ENCODE data around the gene TXNDC11. TPM values are rescaled to one million over a fixed set of nuclear protein-coding genes. Genes with fewer than 3 reads are reported as not detected.
A peak's percentile ranks its signal among the peaks of the same experiment; 100 is the strongest.

TXNDC11 gene
- total RNA-seq, 4 donors from 2014 or later: 27.7 to 47.8 (median 40.0) TPM

DNA sequence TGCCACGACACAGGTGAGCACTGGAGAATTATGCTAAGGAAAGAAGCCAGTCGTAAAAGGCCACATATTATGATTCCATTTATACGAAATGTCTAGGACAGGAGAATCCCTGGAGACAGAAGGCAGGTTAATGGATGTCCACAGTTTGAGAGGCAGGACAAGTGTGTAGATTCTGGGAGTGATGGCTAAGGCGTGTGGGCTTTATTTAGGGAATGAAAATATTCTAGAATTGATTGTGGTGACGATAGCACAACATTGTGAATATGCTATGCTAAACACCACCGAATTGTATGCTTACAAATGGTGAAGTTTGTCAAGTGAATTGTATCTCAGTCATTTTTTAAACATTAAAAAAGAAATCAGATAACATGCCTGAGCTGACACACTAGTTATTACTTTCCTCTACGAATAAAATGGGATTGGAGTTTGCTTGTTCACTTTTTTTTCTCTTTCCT lies 5.3 kb upstream of the TXNDC11 start:
- WGBS, 2 donors: 80 to 85% methylated on average over 7 of the region's 7 CpGs
- H3K4me3 ChIP-seq (ENCODE audit: low read depth, poor library complexity, severe bottlenecking): no peak overlapping the region
- DNase-seq (ENCODE audit: low spot score in 2 of 2): no peak
- intact Hi-C loops (cut with DNase I; ENCODE audit: low total_unique reads): no loop called here
- TF ChIP-seq, protein P1, sequence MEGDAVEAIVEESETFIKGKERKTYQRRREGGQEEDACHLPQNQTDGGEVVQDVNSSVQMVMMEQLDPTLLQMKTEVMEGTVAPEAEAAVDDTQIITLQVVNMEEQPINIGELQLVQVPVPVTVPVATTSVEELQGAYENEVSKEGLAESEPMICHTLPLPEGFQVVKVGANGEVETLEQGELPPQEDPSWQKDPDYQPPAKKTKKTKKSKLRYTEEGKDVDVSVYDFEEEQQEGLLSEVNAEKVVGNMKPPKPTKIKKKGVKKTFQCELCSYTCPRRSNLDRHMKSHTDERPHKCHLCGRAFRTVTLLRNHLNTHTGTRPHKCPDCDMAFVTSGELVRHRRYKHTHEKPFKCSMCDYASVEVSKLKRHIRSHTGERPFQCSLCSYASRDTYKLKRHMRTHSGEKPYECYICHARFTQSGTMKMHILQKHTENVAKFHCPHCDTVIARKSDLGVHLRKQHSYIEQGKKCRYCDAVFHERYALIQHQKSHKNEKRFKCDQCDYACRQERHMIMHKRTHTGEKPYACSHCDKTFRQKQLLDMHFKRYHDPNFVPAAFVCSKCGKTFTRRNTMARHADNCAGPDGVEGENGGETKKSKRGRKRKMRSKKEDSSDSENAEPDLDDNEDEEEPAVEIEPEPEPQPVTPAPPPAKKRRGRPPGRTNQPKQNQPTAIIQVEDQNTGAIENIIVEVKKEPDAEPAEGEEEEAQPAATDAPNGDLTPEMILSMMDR (IDR thresholded peaks at IDR 0.05): no peak
- TF ChIP-seq POLR2A (IDR thresholded peaks at IDR 0.05): no peak

DNA sequence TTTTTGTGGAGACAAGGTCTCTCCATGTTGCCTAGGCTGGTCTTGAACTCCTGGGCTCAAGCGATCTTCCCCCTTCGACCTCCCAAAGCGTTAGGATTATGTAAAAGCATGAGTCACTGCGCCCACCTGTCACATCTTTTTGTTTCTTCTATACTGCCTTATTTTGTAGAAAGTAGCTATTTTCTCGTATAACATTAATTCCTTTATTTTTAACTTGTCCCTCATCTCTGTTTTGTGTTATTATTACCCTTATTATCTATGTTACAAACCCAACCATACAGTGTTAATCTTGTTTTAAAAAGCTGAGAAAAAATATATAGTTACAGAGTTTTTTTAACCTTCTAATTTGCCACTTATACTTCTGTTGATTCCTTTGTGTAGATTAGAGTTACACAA lies 1.4 kb upstream of the TXNDC11 start:
- intact Hi-C loops (cut with DNase I; ENCODE audit: low total_unique reads): no loop called here
- 94 to 95% methylated on average over 5 of the region's 5 CpGs for WGBS, 2 donors
- no peak for DNase-seq (ENCODE audit: low spot score in 2 of 2)
- TF ChIP-seq POLR2A (IDR thresholded peaks at IDR 0.05): no peak
- TF ChIP-seq, protein P1 (IDR thresholded peaks at IDR 0.05): no peak
- no peak overlapping the region for H3K4me3 ChIP-seq (ENCODE audit: low read depth, poor library complexity, severe bottlenecking)

DNA sequence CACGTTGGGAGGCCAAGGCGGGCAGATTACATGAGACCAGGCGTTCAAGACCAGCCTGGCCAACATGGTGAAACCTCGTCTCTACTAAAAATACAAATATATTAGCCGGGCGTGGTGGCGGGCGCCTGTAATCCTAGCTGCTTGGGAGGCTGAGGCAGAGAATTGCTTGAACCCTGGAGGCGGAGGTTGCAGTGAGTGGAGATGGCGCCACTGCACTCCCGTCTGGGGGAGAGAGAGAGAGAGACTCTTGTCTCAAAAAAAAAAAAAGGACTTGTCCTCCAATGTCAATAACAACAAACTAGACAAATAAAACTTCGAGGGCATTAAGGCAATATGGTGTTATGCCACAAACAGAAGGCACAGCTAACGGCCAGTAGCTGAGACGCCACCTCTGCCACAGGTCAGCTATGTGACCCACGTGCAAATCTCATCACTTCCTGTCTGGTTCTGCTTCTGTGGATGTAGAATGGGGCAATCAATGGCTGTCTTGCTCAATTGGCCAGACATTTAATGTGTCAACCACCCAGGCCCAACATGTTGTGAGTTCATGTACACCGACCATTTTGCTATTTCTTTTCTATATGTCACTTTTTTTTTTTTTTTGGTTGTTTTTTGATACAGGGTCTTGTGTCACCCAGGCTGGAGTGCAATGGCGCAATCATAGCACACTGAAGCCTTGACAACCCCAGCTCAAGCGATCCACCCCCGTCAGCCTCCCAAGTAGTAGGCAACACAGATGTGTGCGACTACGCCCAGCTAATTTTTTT lies 834 bp upstream of the TXNDC11 start:
- intact Hi-C loops (cut with DNase I; ENCODE audit: low total_unique reads): no loop called here
- TF ChIP-seq, protein P1 (IDR thresholded peaks at IDR 0.05): peak in 1 of 3 donors; percentile 81
- TF ChIP-seq POLR2A (IDR thresholded peaks at IDR 0.05): no peak
- 49 to 51% methylated on average over 20 to 21 of the region's 21 CpGs for WGBS, 2 donors
- H3K4me3 ChIP-seq (ENCODE audit: low read depth, poor library complexity, severe bottlenecking): no peak overlapping the region
- DNase-seq (ENCODE audit: low spot score in 2 of 2): peak in 1 of 2 donors; percentile 73

DNA sequence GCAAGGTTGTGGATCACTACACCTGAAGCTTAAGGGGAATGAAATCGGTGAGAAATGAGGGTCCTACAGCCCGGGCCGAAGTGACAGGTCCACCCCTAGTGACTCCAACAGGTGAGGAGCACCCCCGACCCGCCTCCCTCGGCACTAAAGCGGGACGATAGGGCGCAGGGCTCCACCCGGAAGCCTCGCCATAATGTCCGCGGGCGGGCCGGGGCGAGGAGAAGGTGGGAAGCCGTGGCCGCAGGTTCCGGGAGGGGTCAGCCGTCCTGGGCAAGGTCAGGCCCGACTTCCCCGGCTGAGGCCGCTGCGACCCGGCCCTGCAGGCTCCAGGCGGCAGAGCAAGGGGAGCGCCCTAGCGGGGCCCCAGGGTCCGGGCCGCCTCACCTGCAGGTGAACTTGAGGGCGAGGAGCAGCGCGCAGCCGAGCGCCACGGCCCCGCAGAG lies 543 bp downstream of the TXNDC11 start:
- H3K4me3 ChIP-seq (ENCODE audit: low read depth, poor library complexity, severe bottlenecking): peak overlapping the region; percentile 87
- peak; percentile 43 to 93 for DNase-seq (ENCODE audit: low spot score in 2 of 2)
- WGBS, 2 donors: 0% methylated on average over 13 to 18 of the region's 37 CpGs
- intact Hi-C loops (cut with DNase I; ENCODE audit: low total_unique reads): no loop called here
- TF ChIP-seq POLR2A (IDR thresholded peaks at IDR 0.05): no peak
- TF ChIP-seq, protein P1 (IDR thresholded peaks at IDR 0.05): no peak

DNA sequence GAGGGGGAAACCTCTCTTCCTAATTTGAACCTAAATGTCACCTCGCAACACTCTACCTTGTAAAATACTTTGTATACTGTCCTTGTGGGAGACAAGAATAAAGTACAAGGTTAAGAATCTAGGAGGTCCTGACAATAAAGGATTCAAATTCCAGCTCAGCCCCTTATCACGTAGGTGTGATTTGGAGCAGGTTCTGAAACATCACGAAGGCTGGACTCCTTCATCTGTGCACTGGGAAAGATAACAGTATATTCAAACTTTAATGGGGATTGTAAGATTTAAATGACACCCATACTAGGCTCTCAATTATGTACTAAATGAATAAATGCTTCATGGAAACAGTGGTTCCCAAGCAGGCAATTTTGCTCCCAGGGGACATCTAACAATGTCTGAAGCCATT lies 2.1 kb downstream of the TXNDC11 start:
- intact Hi-C loops (cut with DNase I; ENCODE audit: low total_unique reads): no loop called here
- 49 to 57% methylated on average over 3 of the region's 3 CpGs for WGBS, 2 donors
- TF ChIP-seq, protein P1 (IDR thresholded peaks at IDR 0.05): no peak
- no peak for TF ChIP-seq POLR2A (IDR thresholded peaks at IDR 0.05)

More for the DNA sequence above, 2.1 kb downstream of the TXNDC11 start:
- H3K4me3 ChIP-seq (ENCODE audit: low read depth, poor library complexity, severe bottlenecking): no peak overlapping the region
- DNase-seq (ENCODE audit: low spot score in 2 of 2): no peak

All from lower leg skin (tissue), 4 donors.